Neural progenitor cell (in vitro differentiated cells): ENCODE results near the gene PDE9A. TPM values are rescaled to one million over a fixed set of nuclear protein-coding genes. Genes with fewer than 3 reads are reported as not detected.

Experiments used
- DNase-seq: peaks from one replicate; pipeline ENCODE4 v3.0.0-alpha.2; 2016; ENCODE audit warnings: low spot score
- H2AFZ ChIP-seq: fragments of 200-600 bp; sonication (generic); replicated peaks from 2 replicates; pipeline ENCODE4 v1.6.1; 2016; ENCODE audit warnings: antibody characterized with exemption
- H3F3A ChIP-seq: fragments of 200-600 bp; sonication (generic); 2 replicates; pipeline ENCODE4 v1.6.1; 2016; ENCODE audit warnings: antibody characterized with exemption, low read depth
- H3K27ac ChIP-seq: fragments of 200-600 bp; sonication (generic); 2 replicates; pipeline ENCODE4 v1.5.1; 2016; ENCODE audit warnings: mild to moderate bottlenecking
- H3K27me3 ChIP-seq: fragments of 200-600 bp; sonication (generic); 2 replicates; pipeline ENCODE4 v1.6.1; 2016; ENCODE audit warnings: mild to moderate bottlenecking, moderate library complexity
- H3K36me3 ChIP-seq: fragments of 200-600 bp; sonication (generic); 2 replicates; pipeline ENCODE4 v1.5.1; 2016
- H3K4me1 ChIP-seq: fragments of 200-600 bp; sonication (generic); 2 replicates; pipeline ENCODE4 v1.6.1; 2016; ENCODE audit warnings: mixed run types
- H3K4me2 ChIP-seq: fragments of 200-600 bp; sonication (generic); 2 replicates; pipeline ENCODE4 v1.6.1; 2016
- H3K4me3 ChIP-seq: fragments of 200-600 bp; sonication (generic); 2 replicates; pipeline ENCODE4 v1.5.1; 2016
- H3K79me2 ChIP-seq: fragments of 200-600 bp; sonication (generic); 2 replicates; pipeline ENCODE4 v1.6.1; 2016; ENCODE audit warnings: low read depth
- H3K9ac ChIP-seq: fragments of 200-600 bp; sonication (generic); 2 replicates; pipeline ENCODE4 v1.6.1; 2016
- H3K9me3 ChIP-seq: fragments of 200-600 bp; sonication (generic); 2 replicates; pipeline ENCODE4 v1.5.1; 2016; ENCODE audit warnings: low read depth
- H4K20me1 ChIP-seq: fragments of 200-600 bp; sonication (generic); 2 replicates; pipeline ENCODE4 v1.6.1; 2016; ENCODE audit warnings: low read depth
- H3K27ac Mint-ChIP-seq: 3 replicates; pipeline ENCODE4 v1.8.0; 2021; ENCODE audit warnings: mixed read lengths
- H3K27me3 Mint-ChIP-seq: 2 replicates; pipeline ENCODE4 v1.8.0; 2022; ENCODE audit warnings: low read depth, mild to moderate bottlenecking, inconsistent platforms, moderate library complexity, mixed read lengths; ENCODE audit not compliant: insufficient read depth
- H3K36me3 Mint-ChIP-seq: 3 replicates; pipeline ENCODE4 v1.8.0; 2021; ENCODE audit warnings: mixed read lengths
- H3K4me1 Mint-ChIP-seq: 3 replicates; pipeline ENCODE4 v1.8.0; 2021; ENCODE audit warnings: mixed read lengths
- H3K4me3 Mint-ChIP-seq: 3 replicates; pipeline ENCODE4 v1.8.0; 2021; ENCODE audit warnings: mild to moderate bottlenecking, moderate library complexity, mixed read lengths
- H3K9me3 Mint-ChIP-seq: 3 replicates; pipeline ENCODE4 v1.8.0; 2020; ENCODE audit warnings: mixed read lengths
- EZH2 ChIP-seq: fragments of 200-600 bp; sonication (generic); IDR thresholded peaks from 2 replicates; pipeline ENCODE4 v1.6.1; 2017; ENCODE audit warnings: antibody characterized with exemption, mild to moderate bottlenecking, moderate library complexity
- EZH2phosphoT487 ChIP-seq: fragments of 200-600 bp; sonication (generic); IDR thresholded peaks from 2 replicates; pipeline ENCODE4 v1.6.1; 2017; ENCODE audit warnings: antibody characterized with exemption
- total RNA-seq: library from RNA; depleted of rRNA; stranded (reverse); fragments of >200 nt; gene quantifications from 2 replicates; pipeline ENCODE4 v1.2.3, GENCODE V29; 2015; ENCODE audit warnings: low replicate concordance
- TF ChIP-seq, protein P1 (sequence below): fragments of 200-600 bp; sonication (generic); IDR thresholded peaks from 2 replicates; pipeline ENCODE4 v1.5.1; 2017; ENCODE audit warnings: antibody characterized with exemption, mild to moderate bottlenecking

The PDE9A gene
- total RNA-seq, 1 donor from 2014 or later = 41.0 TPM

DNA sequence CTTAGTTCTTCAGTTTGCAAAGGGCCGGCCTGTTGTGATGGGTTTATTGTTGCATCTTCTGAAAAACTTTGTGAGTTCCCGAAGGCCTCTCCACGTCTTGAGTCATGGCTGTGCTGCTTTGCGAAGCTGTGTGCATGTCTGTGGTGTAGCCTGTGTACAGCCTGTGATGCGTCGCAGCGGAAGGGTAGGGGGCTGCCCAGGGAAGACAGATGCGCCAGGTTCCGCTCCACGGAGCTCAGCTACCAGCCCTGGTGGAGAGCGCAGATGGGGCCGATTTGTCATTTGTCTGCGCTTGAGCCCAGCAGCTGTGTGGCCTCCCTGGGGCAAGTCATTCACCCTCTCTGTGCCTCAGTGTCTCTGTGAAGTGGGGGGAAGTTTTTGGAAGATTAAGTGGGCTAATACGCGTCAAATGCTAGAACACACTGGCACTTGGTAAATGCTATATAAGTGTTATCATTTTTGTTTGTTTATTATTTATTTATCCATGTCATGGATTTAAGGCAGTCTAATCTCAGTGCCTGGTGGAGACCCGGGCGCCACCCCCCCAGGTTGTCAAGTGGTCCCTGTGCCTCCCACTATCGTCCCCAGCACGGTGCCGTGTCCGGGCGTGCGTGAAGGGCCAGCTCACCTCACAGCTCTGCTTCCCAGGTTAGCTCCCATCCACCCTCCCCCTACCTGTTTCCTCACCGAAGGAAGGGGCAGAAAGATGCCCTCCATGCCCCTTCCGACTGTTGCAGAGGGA lies 8.4 kb downstream of the PDE9A start:
- Mint-ChIP-seq H3K27me3 (peaks cover 11% of the 10 kb centered on the region), H3K27ac (no peak overlapping the region), H3K4me3 (no peak overlapping the region), H3K4me1 (peaks cover 11% of the 10 kb centered on the region), H3K9me3 (no peaks in the 10 kb centered on the region), H3K36me3 (peaks cover 2% of the 10 kb centered on the region)
- peaks cover 9% of the 10 kb centered on the region for H3F3A ChIP-seq
- peaks cover 86% of the 10 kb centered on the region for H3K79me2 ChIP-seq
- H3K4me1 ChIP-seq = peaks cover 17% of the 10 kb centered on the region
- H4K20me1 ChIP-seq = peaks cover 91% of the 10 kb centered on the region
- no peaks in the 10 kb centered on the region for H3K36me3 ChIP-seq
- H3K9ac ChIP-seq = no peak overlapping the region
- H3K27ac ChIP-seq = no peak overlapping the region
- no peak overlapping the region for H2AFZ ChIP-seq
- no peak overlapping the region for H3K4me3 ChIP-seq
- H3K9me3 ChIP-seq = no peaks in the 10 kb centered on the region
- DNase-seq = no peak
- no peaks in the 10 kb centered on the region for H3K27me3 ChIP-seq
- TF ChIP-seq EZH2 (no peak), EZH2phosphoT487 (no peak)
- TF ChIP-seq, protein P1, sequence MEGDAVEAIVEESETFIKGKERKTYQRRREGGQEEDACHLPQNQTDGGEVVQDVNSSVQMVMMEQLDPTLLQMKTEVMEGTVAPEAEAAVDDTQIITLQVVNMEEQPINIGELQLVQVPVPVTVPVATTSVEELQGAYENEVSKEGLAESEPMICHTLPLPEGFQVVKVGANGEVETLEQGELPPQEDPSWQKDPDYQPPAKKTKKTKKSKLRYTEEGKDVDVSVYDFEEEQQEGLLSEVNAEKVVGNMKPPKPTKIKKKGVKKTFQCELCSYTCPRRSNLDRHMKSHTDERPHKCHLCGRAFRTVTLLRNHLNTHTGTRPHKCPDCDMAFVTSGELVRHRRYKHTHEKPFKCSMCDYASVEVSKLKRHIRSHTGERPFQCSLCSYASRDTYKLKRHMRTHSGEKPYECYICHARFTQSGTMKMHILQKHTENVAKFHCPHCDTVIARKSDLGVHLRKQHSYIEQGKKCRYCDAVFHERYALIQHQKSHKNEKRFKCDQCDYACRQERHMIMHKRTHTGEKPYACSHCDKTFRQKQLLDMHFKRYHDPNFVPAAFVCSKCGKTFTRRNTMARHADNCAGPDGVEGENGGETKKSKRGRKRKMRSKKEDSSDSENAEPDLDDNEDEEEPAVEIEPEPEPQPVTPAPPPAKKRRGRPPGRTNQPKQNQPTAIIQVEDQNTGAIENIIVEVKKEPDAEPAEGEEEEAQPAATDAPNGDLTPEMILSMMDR = no peak
- no peak overlapping the region for H3K4me2 ChIP-seq

DNA sequence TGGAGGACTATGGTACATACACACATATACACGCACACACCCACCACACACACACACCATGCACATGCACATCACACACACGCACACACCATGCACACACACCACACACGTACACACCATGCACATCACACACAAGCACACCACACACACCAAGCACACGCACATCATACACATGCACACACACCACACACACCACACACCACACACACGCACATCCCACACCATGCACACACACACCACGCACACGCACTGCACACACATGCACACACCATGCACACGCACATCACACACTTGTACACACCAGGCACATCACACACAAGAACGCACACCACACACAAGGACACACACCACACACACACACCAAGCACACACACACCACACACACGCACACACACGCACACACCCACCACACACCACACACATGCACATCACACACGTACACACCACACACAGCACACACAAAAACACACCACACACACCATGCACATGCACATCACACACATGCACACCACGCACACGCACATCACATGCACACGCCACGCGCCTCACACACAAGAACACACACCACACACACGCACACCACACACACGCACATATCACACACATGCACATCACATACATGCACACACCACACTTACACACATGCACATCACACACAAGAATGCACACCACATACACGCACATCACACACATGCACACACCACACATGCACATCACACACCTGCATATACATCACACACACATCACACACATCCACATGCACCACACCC lies 9.2 kb downstream of the PDE9A start:
- Histone ChIP-seq H3F3A (peaks cover 9% of the 10 kb centered on the region), H3K4me3 (no peak overlapping the region), H3K27me3 (no peaks in the 10 kb centered on the region), H3K36me3 (no peaks in the 10 kb centered on the region), H3K4me1 (peaks cover 20% of the 10 kb centered on the region), H3K9me3 (no peaks in the 10 kb centered on the region), H3K4me2 (no peak overlapping the region), H3K9ac (no peak overlapping the region), H3K27ac (no peak overlapping the region), H2AFZ (no peak overlapping the region), H3K79me2 (peaks cover 80% of the 10 kb centered on the region), H4K20me1 (peaks cover 90% of the 10 kb centered on the region)
- H3K4me3 Mint-ChIP-seq = no peak overlapping the region
- no peak for TF ChIP-seq EZH2phosphoT487
- no peaks in the 10 kb centered on the region for H3K9me3 Mint-ChIP-seq
- H3K36me3 Mint-ChIP-seq = peaks cover 5% of the 10 kb centered on the region
- H3K4me1 Mint-ChIP-seq = peaks cover 16% of the 10 kb centered on the region
- no peak overlapping the region for H3K27ac Mint-ChIP-seq
- DNase-seq = no peak
- H3K27me3 Mint-ChIP-seq = peaks cover 14% of the 10 kb centered on the region

GRCh38 chr21:42663200-42663750 lies 9.9 kb downstream of the PDE9A start:
- H3K79me2 ChIP-seq = peaks cover 78% of the 10 kb centered on the region
- H3K9me3 ChIP-seq = no peaks in the 10 kb centered on the region
- peaks cover 90% of the 10 kb centered on the region for H4K20me1 ChIP-seq
- DNase-seq = no peak
- H2AFZ ChIP-seq = no peak overlapping the region
- H3K4me3 ChIP-seq = no peak overlapping the region
- Mint-ChIP-seq H3K9me3 (no peaks in the 10 kb centered on the region), H3K4me1 (peaks cover 22% of the 10 kb centered on the region), H3K27ac (no peak overlapping the region), H3K4me3 (no peak overlapping the region), H3K27me3 (peaks cover 17% of the 10 kb centered on the region), H3K36me3 (peaks cover 5% of the 10 kb centered on the region)
- no peaks in the 10 kb centered on the region for H3K36me3 ChIP-seq
- H3K4me2 ChIP-seq = no peak overlapping the region
- no peak overlapping the region for H3K9ac ChIP-seq
- TF ChIP-seq, protein P1 = no peak
- TF ChIP-seq EZH2phosphoT487 (no peak), EZH2 (no peak)
- peaks cover 27% of the 10 kb centered on the region for H3K4me1 ChIP-seq
- H3F3A ChIP-seq = peaks cover 9% of the 10 kb centered on the region
- H3K27me3 ChIP-seq = no peaks in the 10 kb centered on the region
- no peak overlapping the region for H3K27ac ChIP-seq
